Fibroblast of pulmonary artery (primary cell): ENCODE results near the gene PRKCE.

Experiments
- DNase-seq: peaks from one replicate; pipeline ENCODE4 v3.0.0-alpha.2; 2010; ENCODE audit warnings: low read depth
- H3K4me3 ChIP-seq: replicated peaks from 2 replicates; pipeline ENCODE4 v1.5.1; 2011; ENCODE audit warnings: low read depth, mild to moderate bottlenecking, control low read depth, low read length, moderate library complexity
- TF ChIP-seq, protein P1 (sequence below): IDR thresholded peaks from 2 replicates; pipeline ENCODE4 v1.5.1; 2011; ENCODE audit warnings: mild to moderate bottlenecking, control low read depth, low read length, inconsistent platforms; ENCODE audit errors: missing control alignments

Gene PRKCE

DNA sequence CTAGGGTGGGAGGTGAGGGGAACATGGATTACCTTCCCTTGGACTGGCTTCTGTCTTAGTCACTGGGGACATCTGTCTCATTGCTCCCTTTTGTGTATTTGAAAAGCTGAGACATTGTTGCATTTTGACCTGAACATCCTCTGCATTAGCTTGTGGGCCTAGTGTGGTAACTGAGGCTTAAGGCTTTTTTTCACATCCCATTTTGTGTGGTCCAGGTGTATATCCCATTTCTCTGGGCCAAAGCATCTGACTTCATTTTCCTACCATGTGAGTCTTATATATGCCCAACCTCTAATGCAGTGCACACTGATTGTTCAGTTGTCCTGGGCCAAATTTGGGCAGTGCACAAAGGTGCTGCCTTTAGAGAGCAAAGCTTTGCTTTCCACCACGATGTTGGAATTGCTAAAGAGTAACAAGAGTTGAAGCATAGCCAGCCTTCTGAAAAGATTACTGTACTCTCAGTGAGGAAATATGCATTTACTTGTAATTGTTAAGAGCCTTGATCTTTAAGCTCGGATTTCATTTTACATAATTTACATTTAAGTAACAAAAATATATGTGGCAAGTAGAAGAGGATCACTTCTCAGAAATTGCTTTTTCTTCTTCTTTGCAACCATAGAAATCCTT lies 13.3 kb downstream of the PRKCE start:
- DNase-seq, result no peak
- TF ChIP-seq, protein P1, sequence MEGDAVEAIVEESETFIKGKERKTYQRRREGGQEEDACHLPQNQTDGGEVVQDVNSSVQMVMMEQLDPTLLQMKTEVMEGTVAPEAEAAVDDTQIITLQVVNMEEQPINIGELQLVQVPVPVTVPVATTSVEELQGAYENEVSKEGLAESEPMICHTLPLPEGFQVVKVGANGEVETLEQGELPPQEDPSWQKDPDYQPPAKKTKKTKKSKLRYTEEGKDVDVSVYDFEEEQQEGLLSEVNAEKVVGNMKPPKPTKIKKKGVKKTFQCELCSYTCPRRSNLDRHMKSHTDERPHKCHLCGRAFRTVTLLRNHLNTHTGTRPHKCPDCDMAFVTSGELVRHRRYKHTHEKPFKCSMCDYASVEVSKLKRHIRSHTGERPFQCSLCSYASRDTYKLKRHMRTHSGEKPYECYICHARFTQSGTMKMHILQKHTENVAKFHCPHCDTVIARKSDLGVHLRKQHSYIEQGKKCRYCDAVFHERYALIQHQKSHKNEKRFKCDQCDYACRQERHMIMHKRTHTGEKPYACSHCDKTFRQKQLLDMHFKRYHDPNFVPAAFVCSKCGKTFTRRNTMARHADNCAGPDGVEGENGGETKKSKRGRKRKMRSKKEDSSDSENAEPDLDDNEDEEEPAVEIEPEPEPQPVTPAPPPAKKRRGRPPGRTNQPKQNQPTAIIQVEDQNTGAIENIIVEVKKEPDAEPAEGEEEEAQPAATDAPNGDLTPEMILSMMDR, result no peak
- H3K4me3 ChIP-seq, result no peak overlapping the region

DNA sequence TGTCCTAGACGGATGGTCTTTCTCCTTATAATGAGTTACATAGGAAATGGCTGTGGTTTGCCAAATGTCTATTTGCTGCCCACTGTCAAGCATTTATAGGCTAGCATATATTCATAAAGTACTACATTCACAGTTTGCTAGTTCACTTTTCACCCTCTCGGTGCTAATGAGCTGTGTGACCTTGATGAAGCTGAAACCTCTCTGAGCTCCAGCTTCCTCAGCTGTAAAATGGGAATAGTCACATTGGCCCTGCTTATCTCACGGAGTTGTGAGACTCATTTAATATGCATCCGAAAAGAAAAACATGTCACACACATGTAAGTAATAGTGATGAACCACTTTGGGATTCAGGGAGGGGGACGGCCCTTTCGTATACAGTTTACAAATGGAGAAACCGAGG lies 17.0 kb downstream of the PRKCE start:
- H3K4me3 ChIP-seq, result no peak overlapping the region
- DNase-seq, result no peak
- TF ChIP-seq, protein P1, result no peak

DNA sequence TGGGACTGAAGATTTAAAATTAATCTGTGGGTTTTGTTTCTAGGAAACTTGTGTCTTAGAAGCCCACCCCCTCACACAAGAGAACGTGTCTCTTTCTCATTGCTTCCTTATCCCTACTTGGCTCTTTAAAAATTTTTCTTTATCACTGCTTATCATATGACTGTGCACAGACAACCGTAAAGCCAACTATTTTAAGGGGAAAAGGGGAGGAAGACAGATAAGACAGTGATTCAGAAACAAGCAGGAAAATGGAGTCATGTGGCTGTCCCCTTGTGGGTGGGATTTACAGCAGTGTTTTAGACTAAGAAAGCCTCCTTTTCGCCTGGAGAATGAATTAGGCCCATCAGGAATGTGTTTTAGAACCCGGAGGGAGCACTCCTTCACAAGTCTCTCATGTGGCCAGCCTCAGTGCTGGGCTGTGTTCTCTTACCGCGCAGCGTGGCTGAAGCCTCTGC lies 17.6 kb downstream of the PRKCE start:
- peak; percentile 85 for DNase-seq
- peak overlapping the region; percentile 8 for H3K4me3 ChIP-seq
- TF ChIP-seq, protein P1, result no peak

DNA sequence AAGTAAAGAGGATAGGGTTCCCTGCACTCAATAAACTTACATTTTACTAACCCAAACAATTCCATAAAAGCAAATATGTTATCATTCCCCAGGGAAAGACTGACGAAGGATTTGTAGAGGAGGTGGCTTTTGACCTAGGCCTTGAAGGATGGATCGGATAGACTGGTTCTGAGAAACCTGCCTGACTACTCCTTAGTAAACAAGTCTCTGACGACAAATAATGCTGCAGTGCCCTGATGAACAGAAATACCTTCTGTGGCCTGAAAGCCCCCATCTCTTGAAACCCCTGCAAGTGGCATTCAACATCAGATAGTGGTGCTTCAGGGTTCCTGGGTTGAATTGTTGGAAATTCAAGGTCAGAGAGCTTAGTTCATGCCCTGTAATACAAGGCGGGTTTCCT lies 19.2 kb downstream of the PRKCE start:
- TF ChIP-seq, protein P1, result no peak
- no peak overlapping the region for H3K4me3 ChIP-seq
- no peak for DNase-seq

DNA sequence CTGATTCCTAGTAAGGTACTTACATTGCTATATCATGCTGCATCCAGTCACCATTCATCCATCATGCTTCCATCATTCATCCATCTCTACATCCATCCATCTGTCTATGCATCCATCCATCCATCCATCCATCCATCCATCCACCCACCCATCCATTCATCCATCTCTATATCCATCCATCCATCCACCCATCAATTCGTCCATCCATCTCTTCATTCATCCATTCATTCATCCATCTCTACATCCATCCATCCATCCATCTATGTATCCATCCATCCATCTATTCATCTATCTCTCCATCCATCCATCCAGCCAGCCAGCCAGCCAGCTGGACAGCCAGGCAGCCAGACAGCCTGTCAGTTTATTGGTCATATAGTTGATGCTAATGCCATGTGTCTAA lies 20.7 kb downstream of the PRKCE start:
- DNase-seq, result no peak
- H3K4me3 ChIP-seq, result no peak overlapping the region
- TF ChIP-seq, protein P1, result no peak

DNA sequence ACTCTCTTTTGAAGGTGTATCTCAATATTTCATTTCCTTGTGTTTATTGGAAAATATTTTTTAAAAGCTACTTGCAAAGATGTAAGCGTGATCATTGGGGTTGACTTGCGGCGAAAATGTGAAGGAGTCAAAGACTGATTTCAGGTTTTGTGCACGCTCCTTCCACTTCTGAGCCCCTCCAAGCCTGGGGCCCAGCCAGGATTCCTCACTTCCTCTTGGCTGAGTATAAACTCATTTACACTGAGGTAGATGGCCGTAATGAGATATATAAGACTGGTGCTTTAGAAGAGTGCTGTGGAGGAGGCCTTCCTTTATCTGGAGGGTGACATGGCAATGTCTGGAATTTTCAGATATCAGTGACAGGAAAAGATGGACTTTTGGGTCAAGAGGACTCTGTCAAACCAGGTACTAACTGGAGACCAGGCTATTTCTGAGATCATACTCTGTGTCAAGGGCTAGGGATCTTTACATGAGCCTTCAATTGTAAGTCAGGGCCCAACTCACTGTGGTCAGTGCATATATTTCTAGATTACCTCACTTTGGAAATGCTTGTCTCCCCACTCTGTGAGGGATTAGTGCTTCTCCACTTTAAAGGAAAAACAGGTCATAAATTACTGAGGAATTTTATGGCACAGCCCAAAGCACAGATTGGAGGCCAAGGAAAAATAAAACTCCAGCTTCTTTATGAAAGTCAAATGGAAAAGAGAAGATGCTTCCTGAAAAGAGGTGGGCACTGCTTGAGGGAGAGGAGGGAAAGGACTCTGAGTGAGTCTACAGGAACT lies 22.8 kb downstream of the PRKCE start:
- TF ChIP-seq, protein P1, result no peak
- H3K4me3 ChIP-seq, result no peak overlapping the region
- DNase-seq, result no peak
